B cell (primary cell): Measurements from ENCODE around the gene PFDN1. TPM values are rescaled to one million over a fixed set of nuclear protein-coding genes. Genes with fewer than 3 reads are reported as not detected.

ENCODE experiments used
- ATAC-seq: fragments of 200-7000 bp; cut with Tn5 transposase; one replicate; pipeline ENCODE4 v1.10.0; 2021; ENCODE audit warnings: low read depth, mild to moderate bottlenecking, moderate number of reproducible peaks, moderate library complexity
- CTCF ChIA-PET: fragments of 350-600 bp; sonication (Branson Sonifier 250); formaldehyde crosslinking; loops from one replicate; lab custom pipeline; 2021; ENCODE audit warnings: antibody characterized with exemption, inconsistent platforms; lab: Charles Lee
- POLR2A ChIA-PET: fragments of 350-600 bp; sonication (Branson Sonifier 250); formaldehyde crosslinking; loops from one replicate; lab custom pipeline; 2021; ENCODE audit warnings: antibody characterized with exemption; lab: Charles Lee
- DNase-seq: peaks from one replicate; pipeline ENCODE4 v3.0.0; 2013
- H2AFZ ChIP-seq: 2 replicates; pipeline ENCODE4 v1.6.1; 2012; ENCODE audit warnings: mild to moderate bottlenecking, low read depth, low read length; ENCODE audit not compliant: insufficient read depth, poor library complexity, severe bottlenecking
- H3K27ac ChIP-seq, 2 donors: 1 replicate in 1 of 2; 2 replicates in 1 of 2; pipeline ENCODE4 v1.5.1; 2012 to 2013; ENCODE audit warnings: low read length in 2 of 2, mild to moderate bottlenecking in 2 of 2, moderate library complexity in 1 of 2
- H3K27me3 ChIP-seq, 4 experiments: fragments of 200-600 bp in 1 of 4; sonication (generic) in 1 of 4; replicated peaks in 1 of 4; 1 replicate in 2 of 4; 2 replicates in 2 of 4; pipeline versions ENCODE4 v1.6.1 to v1.7.0; 2013 to 2016; ENCODE audit warnings: low read length in 3 of 4, mild to moderate bottlenecking in 2 of 4, mixed read lengths in 1 of 4, moderate library complexity in 1 of 4; ENCODE audit not compliant: insufficient read depth in 4 of 4, control insufficient read depth in 3 of 4; ENCODE audit errors: control extremely low read depth in 1 of 4
- H3K36me3 ChIP-seq, 2 experiments: replicated peaks in 1 of 2; 1 replicate in 1 of 2; 2 replicates in 1 of 2; pipeline versions ENCODE4 v1.6.1 to v1.7.1; 2013; ENCODE audit warnings: low read length in 1 of 2; ENCODE audit not compliant: insufficient read depth in 2 of 2, control insufficient read depth in 1 of 2; ENCODE audit errors: control extremely low read depth in 1 of 2, extremely low read depth in 1 of 2
- H3K4me1 ChIP-seq, 2 donors: fragments of 200-600 bp in 1 of 2; sonication (generic) in 1 of 2; 1 replicate in 1 of 2; 2 replicates in 1 of 2; pipeline versions ENCODE4 v1.5.1 to v1.6.1; 2013 to 2017; ENCODE audit warnings: low read length in 2 of 2; ENCODE audit not compliant: control insufficient read depth in 2 of 2, insufficient read depth in 2 of 2
- H3K4me2 ChIP-seq: replicated peaks from 2 replicates; pipeline ENCODE3; 2012; ENCODE audit warnings: mild to moderate bottlenecking, low read depth, low read length; ENCODE audit not compliant: poor library complexity, severe bottlenecking
- H3K4me3 ChIP-seq, 5 experiments: fragments of 200-600 bp in 1 of 5; sonication (generic) in 1 of 5; 1 replicate in 3 of 5; 2 replicates in 2 of 5; pipeline versions ENCODE4 v1.5.1 to v1.7.0; 2011 to 2016; ENCODE audit warnings: low read length in 4 of 5, mild to moderate bottlenecking in 4 of 5, low read depth in 2 of 5, control low read depth in 1 of 5, moderate library complexity in 1 of 5; ENCODE audit not compliant: insufficient read depth in 1 of 5; ENCODE audit errors: control extremely low read depth in 1 of 5, extremely low read depth in 1 of 5
- H3K79me2 ChIP-seq: fragments of 200-600 bp; sonication (generic); one replicate; pipeline ENCODE4 v1.6.0; 2016; ENCODE audit warnings: low read length; ENCODE audit not compliant: control insufficient read depth, insufficient read depth
- H3K9ac ChIP-seq: fragments of 200-600 bp; sonication (generic); 2 replicates; pipeline ENCODE4 v1.6.1; 2017; ENCODE audit warnings: mild to moderate bottlenecking, low read length, moderate library complexity
- H3K9me3 ChIP-seq, 3 donors: one replicate each; pipeline versions ENCODE4 v1.6.1 to v1.7.1; 2013; ENCODE audit warnings: low read length in 2 of 3; ENCODE audit not compliant: control insufficient read depth in 2 of 3, insufficient read depth in 1 of 3; ENCODE audit errors: control extremely low read depth in 1 of 3
- H4K20me1 ChIP-seq: 2 replicates; pipeline ENCODE4 v1.6.0; 2012; ENCODE audit warnings: mild to moderate bottlenecking, low read length; ENCODE audit not compliant: insufficient read depth, control insufficient read depth, poor library complexity, severe bottlenecking
- H3K27ac Mint-ChIP-seq: one replicate; pipeline ENCODE4 v1.8.0; 2021; ENCODE audit warnings: mixed read lengths
- H3K27me3 Mint-ChIP-seq: one replicate; pipeline ENCODE4 v1.8.0; 2021; ENCODE audit warnings: mixed read lengths
- H3K4me1 Mint-ChIP-seq: one replicate; pipeline ENCODE4 v1.8.0; 2021; ENCODE audit warnings: mixed read lengths
- H3K4me3 Mint-ChIP-seq: one replicate; pipeline ENCODE4 v1.8.0; 2021; ENCODE audit warnings: mixed read lengths
- H3K9me3 Mint-ChIP-seq: one replicate; pipeline ENCODE4 v1.8.0; 2022; ENCODE audit warnings: mixed read lengths; ENCODE audit not compliant: insufficient read depth
- EZH2 ChIP-seq: IDR thresholded peaks from 2 replicates; pipeline ENCODE4 v1.6.1; 2012; ENCODE audit warnings: borderline replicate concordance, low read depth, mild to moderate bottlenecking, moderate library complexity, low read length; ENCODE audit not compliant: insufficient read depth, poor library complexity, severe bottlenecking
- WGBS: methylation state at CpG from one replicate; pipeline ENCODE4 v1.1.5; 2013; ENCODE audit warnings: missing lambda C conversion rate; ENCODE audit not compliant: insufficient coverage; 5-methylcytosine and 5-hydroxymethylcytosine counted together
- intact Hi-C: fragments of 100-400 bp; cut with micrococcal nuclease; formaldehyde crosslinking; loops from one replicate; pipeline ENCODE4 v1.10.0; 2022
- polyA plus RNA-seq: library from polyadenylated mRNA; depleted of rRNA; stranded (reverse); fragments of >200 nt; gene quantifications from 2 replicates; pipeline ENCODE4 v1.2.3, GENCODE V29; 2012
- total RNA-seq, 2 donors: library from RNA; stranded (reverse); fragments of 120-200 nt in 1 of 2; gene quantifications; 1 replicate in 1 of 2; 2 replicates in 1 of 2; pipeline versions ENCODE4 v1.2.3 to v1.2.4, GENCODE V29; 2013 to 2022
- TF ChIP-seq, protein P1 (sequence below): fragments of 200-600 bp; IDR thresholded peaks from one replicate; pipeline ENCODE4 v1.8.0; 2022; ENCODE audit warnings: antibody characterized with exemption, mild to moderate bottlenecking

The PFDN1 gene
- total and polyA plus RNA-seq, 2 donors (not counting 1 experiment from before 2014, with no cell fraction given) = 30.3 to 31.2 TPM

DNA sequence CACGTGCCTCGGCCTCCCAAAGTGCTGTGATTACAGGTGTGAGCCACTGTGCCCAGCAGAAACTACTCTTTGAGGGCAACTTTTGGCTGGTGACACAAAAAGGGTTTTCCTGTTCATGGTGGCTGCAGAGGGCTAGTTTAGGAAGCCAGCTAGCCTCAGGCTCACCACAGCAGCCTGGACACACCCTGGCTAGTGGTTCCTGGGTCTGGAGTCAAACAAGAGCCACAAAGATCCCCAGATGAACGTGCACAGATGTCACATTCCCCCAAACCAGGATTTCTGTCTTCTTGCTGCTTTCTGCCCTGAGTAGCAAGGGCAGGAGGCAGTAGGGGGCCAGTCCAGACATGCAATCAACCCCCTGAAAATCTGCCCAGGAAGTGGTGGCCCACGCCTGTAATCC lies 36.7 kb upstream of the PFDN1 start:
- 74% methylated on average over 3 of the region's 4 CpGs for WGBS
- H3K79me2 ChIP-seq = no peaks in the 10 kb centered on the region
- peaks cover 0 to 3% (median 0%) of the 10 kb centered on the region in 3 donors for H3K9me3 ChIP-seq
- H3K4me3 ChIP-seq = no peak overlapping the region
- ATAC-seq = no peak
- intact Hi-C loops = no loop called here
- H3K9me3 Mint-ChIP-seq = no peaks in the 10 kb centered on the region
- no peak overlapping the region for H3K4me3 Mint-ChIP-seq
- peaks cover 26 to 32% of the 10 kb centered on the region in 2 donors for H3K4me1 ChIP-seq
- H3K36me3 ChIP-seq = peaks cover 0 to 2% of the 10 kb centered on the region in 2 experiments
- no peaks in the 10 kb centered on the region for H3K27me3 ChIP-seq
- H3K27me3 Mint-ChIP-seq = no peaks in the 10 kb centered on the region
- H3K4me2 ChIP-seq = no peak overlapping the region
- no peak overlapping the region for H3K9ac ChIP-seq
- peaks cover 30% of the 10 kb centered on the region for H3K4me1 Mint-ChIP-seq
- H2AFZ ChIP-seq = no peak overlapping the region
- ChIA-PET POLR2A (no interaction called here), CTCF (interaction anchor here (18.0 kb wide), 1 partner anchor 94 kb away, joined by 594 read pairs; no protein-coding TSS in a partner anchor)
- H3K27ac Mint-ChIP-seq = no peak overlapping the region
- H3K27ac ChIP-seq = no peak overlapping the region
- TF ChIP-seq, protein P1, sequence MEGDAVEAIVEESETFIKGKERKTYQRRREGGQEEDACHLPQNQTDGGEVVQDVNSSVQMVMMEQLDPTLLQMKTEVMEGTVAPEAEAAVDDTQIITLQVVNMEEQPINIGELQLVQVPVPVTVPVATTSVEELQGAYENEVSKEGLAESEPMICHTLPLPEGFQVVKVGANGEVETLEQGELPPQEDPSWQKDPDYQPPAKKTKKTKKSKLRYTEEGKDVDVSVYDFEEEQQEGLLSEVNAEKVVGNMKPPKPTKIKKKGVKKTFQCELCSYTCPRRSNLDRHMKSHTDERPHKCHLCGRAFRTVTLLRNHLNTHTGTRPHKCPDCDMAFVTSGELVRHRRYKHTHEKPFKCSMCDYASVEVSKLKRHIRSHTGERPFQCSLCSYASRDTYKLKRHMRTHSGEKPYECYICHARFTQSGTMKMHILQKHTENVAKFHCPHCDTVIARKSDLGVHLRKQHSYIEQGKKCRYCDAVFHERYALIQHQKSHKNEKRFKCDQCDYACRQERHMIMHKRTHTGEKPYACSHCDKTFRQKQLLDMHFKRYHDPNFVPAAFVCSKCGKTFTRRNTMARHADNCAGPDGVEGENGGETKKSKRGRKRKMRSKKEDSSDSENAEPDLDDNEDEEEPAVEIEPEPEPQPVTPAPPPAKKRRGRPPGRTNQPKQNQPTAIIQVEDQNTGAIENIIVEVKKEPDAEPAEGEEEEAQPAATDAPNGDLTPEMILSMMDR = no peak
- no peak for TF ChIP-seq EZH2
- DNase-seq = no peak
- no peaks in the 10 kb centered on the region for H4K20me1 ChIP-seq

DNA sequence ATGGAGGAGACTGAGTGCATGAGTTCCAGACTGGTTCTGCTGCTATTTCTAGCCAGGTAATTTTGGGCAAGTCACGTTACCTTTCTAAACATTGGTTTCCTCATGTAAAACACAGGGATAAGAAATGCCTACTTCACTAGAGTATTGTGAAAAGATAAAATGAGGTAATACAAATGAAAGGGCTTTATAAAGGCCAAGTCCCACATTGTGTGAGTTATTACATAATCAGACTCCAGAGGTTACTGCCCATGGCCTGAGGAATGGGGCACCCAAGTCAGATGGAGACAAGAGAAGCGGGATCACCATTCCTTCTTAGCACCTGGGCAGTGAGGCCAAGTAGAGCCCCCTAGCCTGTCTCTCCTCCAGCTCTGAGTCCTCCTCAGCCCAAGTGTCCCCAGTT lies 36.0 kb upstream of the PFDN1 start:
- no peaks in the 10 kb centered on the region for H3K27me3 Mint-ChIP-seq
- H3K4me1 Mint-ChIP-seq = peaks cover 26% of the 10 kb centered on the region
- Histone ChIP-seq H3K79me2 (no peaks in the 10 kb centered on the region), H3K4me1 (peaks cover 26 to 32% of the 10 kb centered on the region in 2 donors), H4K20me1 (no peaks in the 10 kb centered on the region), H2AFZ (no peak overlapping the region), H3K4me3 (no peak overlapping the region), H3K4me2 (no peak overlapping the region), H3K27me3 (no peaks in the 10 kb centered on the region), H3K36me3 (peaks cover 0 to 2% of the 10 kb centered on the region in 2 experiments), H3K9ac (no peak overlapping the region), H3K9me3 (peaks cover 0 to 3% (median 0%) of the 10 kb centered on the region in 3 donors), H3K27ac (no peak overlapping the region)
- ChIA-PET CTCF (interaction anchor here (18.0 kb wide), 1 partner anchor 93 kb away, joined by 594 read pairs; no protein-coding TSS in a partner anchor), POLR2A (no interaction called here)
- no peak overlapping the region for H3K27ac Mint-ChIP-seq
- whole genome bisulfite sequencing = 88% methylated on average over 1 of the region's 2 CpGs
- H3K4me3 Mint-ChIP-seq = no peak overlapping the region
- no peaks in the 10 kb centered on the region for H3K9me3 Mint-ChIP-seq
- TF ChIP-seq, protein P1 = no peak
- TF ChIP-seq EZH2 = no peak
- intact Hi-C loops = no loop called here
- ATAC-seq (no peak), DNase-seq (no peak)
